Subcutaneous adipose tissue (tissue), 4 donors: ENCODE results near the gene IL17RB. TPM values are rescaled to one million over a fixed set of nuclear protein-coding genes. Genes with fewer than 3 reads are reported as not detected.

ENCODE experiments used
- total RNA-seq, 4 donors: library from RNA; depleted of rRNA; stranded (reverse); fragments of >200 nt; gene quantifications; one replicate each; pipeline ENCODE4 v1.1.0, GENCODE V29; 2016
- TF ChIP-seq, protein P1 (sequence below): fragments of 450-650 bp; IDR thresholded peaks from one replicate; pipeline ENCODE4 v1.5.1; 2016; ENCODE audit warnings: low read depth, mild to moderate bottlenecking, control low read depth, antibody characterized with exemption, moderate library complexity

IL17RB gene
- total RNA-seq, 4 donors from 2014 or later, result 0.49 to 1.4 (median 1.1) TPM; not detected in 1

DNA sequence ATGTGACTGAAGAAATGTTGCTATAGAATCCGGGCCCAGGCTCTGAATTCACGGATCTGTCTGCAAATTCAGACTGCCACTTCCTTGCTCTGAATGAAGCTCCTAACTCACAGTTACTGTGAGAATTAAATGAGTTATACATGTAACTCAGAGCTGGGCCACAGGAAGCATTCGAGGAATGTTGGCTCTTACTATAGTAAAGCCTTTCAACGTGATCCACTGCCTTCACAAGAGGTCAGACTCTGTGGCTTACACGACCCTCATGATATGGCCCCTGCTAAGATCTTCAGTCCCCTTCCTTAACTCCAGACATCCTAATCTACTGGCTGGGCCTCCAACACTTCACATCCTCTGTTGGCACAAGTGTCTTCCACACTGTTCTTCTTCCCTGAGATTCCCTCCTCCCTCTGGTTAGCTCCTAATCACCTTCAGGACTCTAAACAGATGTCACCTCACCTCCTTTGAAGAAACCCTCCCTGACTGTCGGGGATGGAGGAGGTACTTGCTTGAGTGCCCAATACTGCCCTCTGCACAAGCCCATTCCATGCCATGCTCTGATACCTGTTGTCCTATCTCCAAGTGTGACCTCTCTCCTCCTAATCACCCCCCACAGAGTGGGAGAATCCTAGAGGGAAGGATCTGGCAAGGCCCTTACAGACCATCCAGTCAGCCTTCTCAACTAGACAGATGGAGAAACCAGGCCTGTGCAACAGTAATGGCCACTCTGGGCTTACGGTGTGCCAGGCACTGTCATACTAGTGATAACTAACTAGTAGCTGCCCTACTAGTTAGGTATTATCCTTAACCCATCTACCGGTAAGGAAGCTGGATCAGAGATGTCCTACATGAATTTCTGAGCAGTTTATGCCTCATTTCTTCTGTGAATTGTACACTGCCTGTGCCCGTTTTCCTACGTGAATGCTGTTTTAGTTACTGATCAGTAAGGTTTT, 34.3 kb downstream of the IL17RB start:
- TF ChIP-seq, protein P1, sequence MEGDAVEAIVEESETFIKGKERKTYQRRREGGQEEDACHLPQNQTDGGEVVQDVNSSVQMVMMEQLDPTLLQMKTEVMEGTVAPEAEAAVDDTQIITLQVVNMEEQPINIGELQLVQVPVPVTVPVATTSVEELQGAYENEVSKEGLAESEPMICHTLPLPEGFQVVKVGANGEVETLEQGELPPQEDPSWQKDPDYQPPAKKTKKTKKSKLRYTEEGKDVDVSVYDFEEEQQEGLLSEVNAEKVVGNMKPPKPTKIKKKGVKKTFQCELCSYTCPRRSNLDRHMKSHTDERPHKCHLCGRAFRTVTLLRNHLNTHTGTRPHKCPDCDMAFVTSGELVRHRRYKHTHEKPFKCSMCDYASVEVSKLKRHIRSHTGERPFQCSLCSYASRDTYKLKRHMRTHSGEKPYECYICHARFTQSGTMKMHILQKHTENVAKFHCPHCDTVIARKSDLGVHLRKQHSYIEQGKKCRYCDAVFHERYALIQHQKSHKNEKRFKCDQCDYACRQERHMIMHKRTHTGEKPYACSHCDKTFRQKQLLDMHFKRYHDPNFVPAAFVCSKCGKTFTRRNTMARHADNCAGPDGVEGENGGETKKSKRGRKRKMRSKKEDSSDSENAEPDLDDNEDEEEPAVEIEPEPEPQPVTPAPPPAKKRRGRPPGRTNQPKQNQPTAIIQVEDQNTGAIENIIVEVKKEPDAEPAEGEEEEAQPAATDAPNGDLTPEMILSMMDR, result no peak

DNA sequence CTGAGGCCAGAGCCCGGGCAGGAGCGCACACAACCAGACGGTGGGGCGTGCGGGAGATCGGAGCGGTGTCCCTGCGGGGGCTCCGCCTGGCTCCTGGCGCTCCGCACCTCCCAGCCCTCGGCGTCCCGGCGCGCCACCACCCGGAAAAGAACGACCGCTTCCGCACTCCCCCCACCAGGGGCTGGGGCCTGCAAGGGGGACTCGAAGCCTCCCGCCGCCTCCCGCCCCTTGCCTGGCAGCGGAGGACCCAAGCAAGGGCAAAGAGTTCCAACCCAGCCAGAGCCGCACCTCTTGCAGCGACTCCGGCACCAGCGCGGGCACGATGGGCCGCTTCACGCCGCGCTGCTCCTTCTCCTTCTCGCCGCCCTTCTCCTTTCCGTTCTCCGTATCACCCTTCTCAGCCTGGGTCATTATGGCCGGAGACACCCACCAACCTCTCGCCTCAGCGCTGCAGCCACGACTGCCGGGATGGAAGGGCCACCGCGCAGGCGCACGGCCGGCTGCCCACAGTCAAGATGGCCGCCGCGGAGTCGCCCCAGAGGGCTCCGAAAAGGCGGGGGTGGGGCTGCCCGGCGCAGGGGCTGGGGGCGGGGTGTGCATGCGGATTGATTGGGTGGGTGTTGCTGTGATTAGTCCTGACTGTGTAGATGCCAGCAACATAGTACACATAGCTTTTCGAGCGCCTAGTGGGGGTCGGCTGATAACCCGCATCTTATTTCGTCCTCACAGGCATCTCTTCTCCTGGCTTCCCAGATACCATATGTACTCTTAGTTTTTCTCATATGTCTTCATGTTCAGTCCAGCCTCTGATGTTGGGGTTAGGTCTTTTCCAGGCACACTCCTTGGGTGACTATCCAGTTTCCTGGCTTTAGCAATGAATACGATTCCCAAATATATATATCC, 35.6 kb downstream of the IL17RB start, which contains the start of gene ACTR8:
Gene ACTR8, minus strand, starts transcription at position 462 of the 903 bp plus-strand sequence. Its CDS starts 51 bp downstream, at position 411.
- TF ChIP-seq, protein P1, result no peak

DNA sequence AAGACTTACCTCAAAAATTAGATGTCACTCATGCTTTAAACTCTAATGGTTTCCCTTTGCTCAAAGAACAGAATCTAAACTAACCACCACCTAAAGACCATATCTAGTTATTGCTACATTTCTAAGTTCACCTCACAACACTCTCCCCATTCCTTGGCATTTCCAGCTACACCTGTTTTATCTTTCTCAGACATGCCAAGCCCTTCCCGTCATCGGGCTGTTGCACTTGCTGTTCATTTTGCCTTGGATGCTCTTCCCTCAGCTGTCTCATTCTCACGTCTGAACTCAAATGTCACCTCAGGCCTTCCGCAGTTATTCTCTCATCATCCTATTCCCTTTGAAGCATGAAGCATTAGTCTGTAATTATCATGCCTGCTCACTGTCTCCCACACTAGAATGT, 36.6 kb downstream of the IL17RB start:
- TF ChIP-seq, protein P1, result no peak

- TF ChIP-seq, protein P1, result no peak
Observed at GRCh38 chr3:53884623-53885022, 38.3 kb downstream of the IL17RB start.

- TF ChIP-seq, protein P1, result no peak
Observed at GRCh38 chr3:53885239-53885638, 38.9 kb downstream of the IL17RB start.

DNA sequence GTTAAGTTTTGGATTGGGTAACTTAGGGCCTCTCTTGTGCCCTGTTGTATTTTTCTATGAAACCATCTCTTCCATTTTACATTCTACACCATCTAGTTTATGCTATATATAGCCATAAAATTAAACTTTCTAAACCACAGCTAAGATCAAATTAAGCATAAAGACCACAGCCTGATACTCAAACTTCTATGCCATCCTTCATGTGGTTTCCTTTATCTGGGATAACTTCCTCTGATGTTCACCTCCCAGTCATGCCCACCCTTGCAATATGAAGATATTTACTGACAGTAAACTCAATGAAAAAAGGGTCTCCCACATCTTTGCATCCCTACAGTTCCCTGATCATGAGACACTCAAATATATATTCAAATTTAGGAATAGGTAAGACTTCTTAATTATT, 41.1 kb downstream of the IL17RB start:
- TF ChIP-seq, protein P1, result no peak
